ENCODE data around the gene TTLL10. TPM values are rescaled to one million over a fixed set of nuclear protein-coding genes. Genes with fewer than 3 reads are reported as not detected.

The TTLL10 gene
- polyA plus RNA-seq, 1 donor from 2014 or later = not detected

- no peak overlapping the region for H3K9ac ChIP-seq (ENCODE audit: low read length)
- H3F3A ChIP-seq (ENCODE audit: insufficient read depth, low read length, poor library complexity, severe bottlenecking) = no peaks in the 10 kb centered on the region
- H3K9me3 ChIP-seq (ENCODE audit: low read length) = no peaks in the 10 kb centered on the region
- H3K79me2 ChIP-seq (replicated peaks; ENCODE audit: insufficient read depth, low read length) = no peaks in the 10 kb centered on the region
- no peaks in the 10 kb centered on the region for H3K9me2 ChIP-seq (ENCODE audit: insufficient read depth, low read length)
- no peaks in the 10 kb centered on the region for H3K36me3 ChIP-seq (ENCODE audit: insufficient read depth, low read length)
- H3K4me2 ChIP-seq (ENCODE audit: low read length) = no peak overlapping the region
- no peak overlapping the region for H3K27ac ChIP-seq (ENCODE audit: low read length)
- H4K20me1 ChIP-seq (ENCODE audit: insufficient read depth) = no peaks in the 10 kb centered on the region
- TF ChIP-seq CTCF (IDR thresholded peaks at IDR 0.05; ENCODE audit: poor library complexity, severe bottlenecking) = no peak
- TF ChIP-seq MXI1 (conservative IDR thresholded peaks at IDR 0.05; ENCODE audit: poor library complexity, severe bottlenecking) = no peak
- TF ChIP-seq RAD21 (conservative IDR thresholded peaks at IDR 0.05) = no peak
- TF ChIP-seq SMC3 (conservative IDR thresholded peaks at IDR 0.05; ENCODE audit: poor library complexity) = no peak
- TF ChIP-seq POLR2AphosphoS5 (IDR thresholded peaks at IDR 0.05) = no peak
- TF ChIP-seq REST (IDR thresholded peaks at IDR 0.05; ENCODE audit: borderline replicate concordance) = no peak
- no peak for TF ChIP-seq EP300 (conservative IDR thresholded peaks at IDR 0.05; ENCODE audit: poor library complexity, severe bottlenecking)
- TF ChIP-seq EZH2 (IDR thresholded peaks at IDR 0.05; ENCODE audit: borderline replicate concordance, insufficient read depth, low read length, poor library complexity, severe bottlenecking) = no peak
- no peak for TF ChIP-seq TAF1 (IDR thresholded peaks at IDR 0.05; ENCODE audit: low read depth)
- H2AFZ ChIP-seq (ENCODE audit: low read depth, low read length) = no peak overlapping the region
- H3K4me3 ChIP-seq (ENCODE audit: low read length) = no peak overlapping the region
- H3K27me3 ChIP-seq (ENCODE audit: insufficient read depth, low read depth, low read length) = no peaks in the 10 kb centered on the region
Observed at GRCh38 chr1:1160281-1160930, 13.3 kb upstream of the TTLL10 start.

- TF ChIP-seq SMC3 (conservative IDR thresholded peaks at IDR 0.05; ENCODE audit: poor library complexity) = no peak
- TF ChIP-seq MXI1 (conservative IDR thresholded peaks at IDR 0.05; ENCODE audit: poor library complexity, severe bottlenecking) = no peak
- TF ChIP-seq EZH2 (IDR thresholded peaks at IDR 0.05; ENCODE audit: borderline replicate concordance, insufficient read depth, low read length, poor library complexity, severe bottlenecking) = no peak
- TF ChIP-seq CTCF (IDR thresholded peaks at IDR 0.05; ENCODE audit: poor library complexity, severe bottlenecking) = no peak
- no peak for TF ChIP-seq REST (IDR thresholded peaks at IDR 0.05; ENCODE audit: borderline replicate concordance)
- TF ChIP-seq TAF1 (IDR thresholded peaks at IDR 0.05; ENCODE audit: low read depth) = no peak
- no peak for TF ChIP-seq RAD21 (conservative IDR thresholded peaks at IDR 0.05)
- no peak for TF ChIP-seq EP300 (conservative IDR thresholded peaks at IDR 0.05; ENCODE audit: poor library complexity, severe bottlenecking)
- no peak for TF ChIP-seq POLR2AphosphoS5 (IDR thresholded peaks at IDR 0.05)
- no peaks in the 10 kb centered on the region for H3F3A ChIP-seq (ENCODE audit: insufficient read depth, low read length, poor library complexity, severe bottlenecking)
- H3K4me3 ChIP-seq (ENCODE audit: low read length) = no peak overlapping the region
Observed at GRCh38 chr1:1161078-1161682, 12.5 kb upstream of the TTLL10 start.

More at GRCh38 chr1:1161078-1161682, 12.5 kb upstream of the TTLL10 start:
- Histone ChIP-seq H3K9me2 (ENCODE audit: insufficient read depth, low read length) (no peaks in the 10 kb centered on the region), H3K79me2 (replicated peaks; ENCODE audit: insufficient read depth, low read length) (no peaks in the 10 kb centered on the region), H4K20me1 (ENCODE audit: insufficient read depth) (no peaks in the 10 kb centered on the region), H3K27ac (ENCODE audit: low read length) (no peak overlapping the region), H3K9me3 (ENCODE audit: low read length) (no peaks in the 10 kb centered on the region), H2AFZ (ENCODE audit: low read depth, low read length) (no peak overlapping the region), H3K36me3 (ENCODE audit: insufficient read depth, low read length) (no peaks in the 10 kb centered on the region), H3K4me2 (ENCODE audit: low read length) (no peak overlapping the region), H3K27me3 (ENCODE audit: insufficient read depth, low read depth, low read length) (no peaks in the 10 kb centered on the region), H3K9ac (ENCODE audit: low read length) (no peak overlapping the region)
